Gastroesophageal sphincter (tissue), 4 donors: Measurements from ENCODE around the gene PLA2R1. TPM values are rescaled to one million over a fixed set of nuclear protein-coding genes. Genes with fewer than 3 reads are reported as not detected.

Experiments
- ATAC-seq: fragments of 150-250 bp; one replicate; pipeline ENCODE4 v1.9.1; 2016; ENCODE audit warnings: mild to moderate bottlenecking, moderate library complexity
- H3K27ac ChIP-seq, 4 donors: fragments of 200-600 bp; sonication (generic) in 3 of 4; 1 replicate in 3 of 4; 2 replicates in 1 of 4; pipeline ENCODE4 v1.5.1; 2016 to 2019
- H3K27me3 ChIP-seq: fragments of 200-600 bp; sonication (generic); one replicate; pipeline ENCODE4 v1.5.1; 2019
- H3K36me3 ChIP-seq, 2 donors: fragments of 200-600 bp; sonication (generic); one replicate each; pipeline ENCODE4 v1.5.1; 2019; ENCODE audit warnings: control low read depth in 1 of 2
- H3K4me1 ChIP-seq, 3 donors: fragments of 200-600 bp; sonication (generic); 1 replicate in 2 of 3; 2 replicates in 1 of 3; pipeline ENCODE4 v1.5.1; 2016 to 2019; ENCODE audit warnings: control low read depth in 2 of 3
- H3K4me3 ChIP-seq, 2 donors: fragments of 200-600 bp; sonication (generic); one replicate each; pipeline ENCODE4 v1.5.1; 2019; ENCODE audit warnings: mild to moderate bottlenecking in 1 of 2, moderate library complexity in 1 of 2
- H3K9me3 ChIP-seq, 3 donors: fragments of 200-600 bp; sonication (generic); one replicate each; pipeline ENCODE4 v1.5.1; 2017 to 2019; ENCODE audit warnings: control low read depth in 2 of 3
- EP300 ChIP-seq: sonication (generic); formaldehyde crosslinking; IDR thresholded peaks from one replicate; pipeline ENCODE4 v1.6.1; 2017; ENCODE audit warnings: antibody characterized with exemption, mild to moderate bottlenecking
- POLR2A ChIP-seq, 2 donors: fragments of 450-650 bp; IDR thresholded peaks; one replicate each; pipeline ENCODE4 v1.6.1; 2017; ENCODE audit warnings: antibody characterized with exemption in 2 of 2, mild to moderate bottlenecking in 2 of 2, moderate library complexity in 1 of 2
- POLR2AphosphoS5 ChIP-seq: sonication (generic); formaldehyde crosslinking; IDR thresholded peaks from one replicate; pipeline ENCODE4 v1.6.1; 2017; ENCODE audit warnings: antibody characterized with exemption
- WGBS, 2 donors: methylation state at CpG; one replicate each; pipeline ENCODE4 v1.1.5; 2018; ENCODE audit warnings: low coverage in 1 of 2; 5-methylcytosine and 5-hydroxymethylcytosine counted together
- total RNA-seq, 4 donors: library from RNA; depleted of rRNA; stranded (reverse); fragments of >200 nt; gene quantifications; one replicate each; pipeline ENCODE4 v1.1.0, GENCODE V29; 2016
- TF ChIP-seq, protein P1 (sequence below), 4 experiments: fragments of 200-600 bp in 2 of 4; fragments of 450-650 bp in 2 of 4; sonication (generic) in 1 of 4; IDR thresholded peaks; one replicate each; pipeline ENCODE4 v1.5.1; 2017 to 2019; ENCODE audit warnings: antibody characterized with exemption in 4 of 4, mild to moderate bottlenecking in 2 of 4, moderate library complexity in 2 of 4

Gene PLA2R1
- total RNA-seq, 4 donors from 2014 or later = 6.5 to 15.0 (median 8.0) TPM

DNA sequence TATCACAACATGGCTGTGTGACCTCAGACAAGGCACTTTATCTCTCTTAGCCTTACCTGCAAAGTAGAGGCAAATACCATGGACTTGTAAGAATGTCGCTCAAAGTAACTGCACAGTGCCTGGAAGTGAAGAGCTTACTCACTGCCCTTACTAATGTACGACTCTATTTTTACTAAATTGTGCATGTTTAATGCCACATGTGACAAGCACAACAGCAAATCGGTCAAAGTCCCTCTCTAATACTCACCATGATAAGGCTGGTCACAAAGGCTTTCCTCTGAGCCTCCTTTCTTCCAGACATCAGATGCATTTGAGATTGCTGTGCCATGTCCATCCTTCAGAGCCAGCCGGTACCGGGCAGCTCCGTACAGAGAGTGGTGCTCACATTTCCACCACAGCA, 164.0 kb downstream of the PLA2R1 start:
- H3K27me3 ChIP-seq = peaks cover 10% of the 10 kb centered on the region
- H3K27ac ChIP-seq = no peak overlapping the region
- no peaks in the 10 kb centered on the region for H3K4me1 ChIP-seq
- H3K9me3 ChIP-seq = no peaks in the 10 kb centered on the region
- ATAC-seq = no peak
- no peak overlapping the region for H3K4me3 ChIP-seq
- TF ChIP-seq, protein P1, sequence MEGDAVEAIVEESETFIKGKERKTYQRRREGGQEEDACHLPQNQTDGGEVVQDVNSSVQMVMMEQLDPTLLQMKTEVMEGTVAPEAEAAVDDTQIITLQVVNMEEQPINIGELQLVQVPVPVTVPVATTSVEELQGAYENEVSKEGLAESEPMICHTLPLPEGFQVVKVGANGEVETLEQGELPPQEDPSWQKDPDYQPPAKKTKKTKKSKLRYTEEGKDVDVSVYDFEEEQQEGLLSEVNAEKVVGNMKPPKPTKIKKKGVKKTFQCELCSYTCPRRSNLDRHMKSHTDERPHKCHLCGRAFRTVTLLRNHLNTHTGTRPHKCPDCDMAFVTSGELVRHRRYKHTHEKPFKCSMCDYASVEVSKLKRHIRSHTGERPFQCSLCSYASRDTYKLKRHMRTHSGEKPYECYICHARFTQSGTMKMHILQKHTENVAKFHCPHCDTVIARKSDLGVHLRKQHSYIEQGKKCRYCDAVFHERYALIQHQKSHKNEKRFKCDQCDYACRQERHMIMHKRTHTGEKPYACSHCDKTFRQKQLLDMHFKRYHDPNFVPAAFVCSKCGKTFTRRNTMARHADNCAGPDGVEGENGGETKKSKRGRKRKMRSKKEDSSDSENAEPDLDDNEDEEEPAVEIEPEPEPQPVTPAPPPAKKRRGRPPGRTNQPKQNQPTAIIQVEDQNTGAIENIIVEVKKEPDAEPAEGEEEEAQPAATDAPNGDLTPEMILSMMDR (IDR thresholded peaks at IDR 0.05) = no peak
- no peak for TF ChIP-seq POLR2AphosphoS5
- no peak for TF ChIP-seq POLR2A (IDR thresholded peaks at IDR 0.05)
- no peak for TF ChIP-seq EP300
- no peaks in the 10 kb centered on the region for H3K36me3 ChIP-seq
- 92% methylated on average over 6 of the region's 6 CpGs; no CpG with 5 or more reads in 1 of the 2 donors for WGBS, 2 donors

DNA sequence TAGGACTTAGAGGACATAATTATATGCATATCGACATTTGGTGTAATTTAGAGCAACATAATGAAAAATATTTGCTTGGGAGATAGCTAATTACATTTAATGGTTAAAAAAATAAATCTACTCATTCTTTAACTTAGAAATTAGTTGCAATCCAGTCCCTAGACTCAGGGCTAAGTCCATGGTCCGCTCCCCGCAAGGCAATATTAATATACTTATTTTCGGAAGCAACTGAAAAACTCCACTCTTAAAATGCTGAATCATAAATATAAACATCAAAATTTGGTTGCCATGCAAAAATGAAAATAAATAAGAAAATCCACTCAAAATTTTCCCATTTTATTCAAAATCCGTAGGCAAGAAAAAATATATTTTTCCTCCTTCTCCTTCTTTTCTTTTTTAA, 164.7 kb downstream of the PLA2R1 start:
- no peak overlapping the region for H3K27ac ChIP-seq
- H3K4me1 ChIP-seq = no peaks in the 10 kb centered on the region
- WGBS, 2 donors = 86 to 92% methylated on average over 5 of the region's 5 CpGs
- no peak overlapping the region for H3K4me3 ChIP-seq
- TF ChIP-seq EP300 (no peak), POLR2A (IDR thresholded peaks at IDR 0.05) (no peak), POLR2AphosphoS5 (no peak)
- TF ChIP-seq, protein P1 (IDR thresholded peaks at IDR 0.05) = no peak
- H3K27me3 ChIP-seq = peaks cover 2% of the 10 kb centered on the region
- H3K36me3 ChIP-seq = no peaks in the 10 kb centered on the region
- no peak for ATAC-seq
- H3K9me3 ChIP-seq = no peaks in the 10 kb centered on the region

DNA sequence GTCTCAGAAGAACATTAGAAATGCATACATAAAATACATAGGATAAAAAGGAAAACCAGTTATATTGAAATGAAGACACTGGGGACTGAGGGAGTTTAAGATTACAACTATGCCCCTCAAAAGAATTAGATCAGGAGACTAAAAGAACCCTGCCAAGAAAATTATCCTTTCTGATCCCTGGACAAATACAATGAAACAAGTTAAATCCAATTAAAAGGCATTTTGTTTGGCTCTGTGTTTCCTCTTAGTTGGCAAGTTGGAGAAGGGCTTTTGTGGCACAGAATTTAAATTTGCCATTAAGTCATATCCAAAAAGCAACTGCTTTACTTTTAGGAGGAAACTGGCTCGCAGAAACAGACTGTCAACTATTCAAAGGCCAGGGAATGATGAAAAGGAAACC, 165.3 kb downstream of the PLA2R1 start:
- WGBS, 2 donors = 47 to 83% methylated on average over 1 of the region's 1 CpG
- H3K27ac ChIP-seq = no peak overlapping the region
- TF ChIP-seq POLR2A (IDR thresholded peaks at IDR 0.05) (no peak), EP300 (no peak), POLR2AphosphoS5 (no peak)
- TF ChIP-seq, protein P1 (IDR thresholded peaks at IDR 0.05) = no peak
- H3K36me3 ChIP-seq = no peaks in the 10 kb centered on the region
- no peak for ATAC-seq
- H3K27me3 ChIP-seq = no peaks in the 10 kb centered on the region
- H3K9me3 ChIP-seq = no peaks in the 10 kb centered on the region
- H3K4me1 ChIP-seq = no peaks in the 10 kb centered on the region
- no peak overlapping the region for H3K4me3 ChIP-seq

DNA sequence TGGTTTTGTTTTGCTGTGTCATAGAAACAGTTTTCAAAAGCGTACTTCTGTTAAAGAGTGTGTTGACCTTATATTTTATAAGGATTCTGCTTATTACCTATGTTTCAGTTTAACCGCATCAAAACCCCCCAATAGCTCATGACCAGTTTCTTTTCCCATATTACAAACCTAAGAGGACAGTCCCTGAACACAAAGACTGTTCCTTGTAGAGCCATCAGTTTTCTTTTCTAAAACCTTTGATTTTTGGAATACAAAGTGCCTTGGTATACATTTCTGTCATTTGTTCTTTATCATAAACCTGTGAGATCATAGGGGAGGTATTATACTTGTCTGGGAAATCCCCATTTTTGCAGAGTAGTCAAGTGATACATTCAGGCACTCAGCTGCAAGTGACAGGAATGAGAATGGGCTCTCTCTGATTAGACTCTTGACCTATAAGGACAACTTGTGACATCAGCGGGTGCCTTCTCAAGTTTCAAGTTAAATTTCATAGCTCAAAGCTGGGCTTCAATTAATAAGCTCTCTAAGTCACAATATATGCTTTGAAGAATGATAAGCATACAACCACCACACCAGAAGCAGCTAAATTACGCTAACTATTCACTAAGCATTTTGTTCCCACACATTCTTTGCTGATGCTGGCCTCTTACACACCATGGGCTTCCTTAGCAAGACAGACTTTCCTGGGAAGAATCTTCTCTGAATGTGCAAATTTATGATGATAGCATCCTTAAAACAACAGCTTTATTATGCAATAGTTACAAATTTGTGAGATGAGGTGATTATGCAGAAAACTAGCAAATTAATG, 167.0 kb downstream of the PLA2R1 start:
- Histone ChIP-seq H3K4me1 (no peaks in the 10 kb centered on the region), H3K27ac (no peak overlapping the region), H3K4me3 (no peak overlapping the region), H3K27me3 (no peaks in the 10 kb centered on the region), H3K9me3 (no peaks in the 10 kb centered on the region), H3K36me3 (no peaks in the 10 kb centered on the region)
- ATAC-seq = no peak
- no peak for TF ChIP-seq POLR2A (IDR thresholded peaks at IDR 0.05)
- 65 to 66% methylated on average over 4 of the region's 4 CpGs for WGBS, 2 donors

DNA sequence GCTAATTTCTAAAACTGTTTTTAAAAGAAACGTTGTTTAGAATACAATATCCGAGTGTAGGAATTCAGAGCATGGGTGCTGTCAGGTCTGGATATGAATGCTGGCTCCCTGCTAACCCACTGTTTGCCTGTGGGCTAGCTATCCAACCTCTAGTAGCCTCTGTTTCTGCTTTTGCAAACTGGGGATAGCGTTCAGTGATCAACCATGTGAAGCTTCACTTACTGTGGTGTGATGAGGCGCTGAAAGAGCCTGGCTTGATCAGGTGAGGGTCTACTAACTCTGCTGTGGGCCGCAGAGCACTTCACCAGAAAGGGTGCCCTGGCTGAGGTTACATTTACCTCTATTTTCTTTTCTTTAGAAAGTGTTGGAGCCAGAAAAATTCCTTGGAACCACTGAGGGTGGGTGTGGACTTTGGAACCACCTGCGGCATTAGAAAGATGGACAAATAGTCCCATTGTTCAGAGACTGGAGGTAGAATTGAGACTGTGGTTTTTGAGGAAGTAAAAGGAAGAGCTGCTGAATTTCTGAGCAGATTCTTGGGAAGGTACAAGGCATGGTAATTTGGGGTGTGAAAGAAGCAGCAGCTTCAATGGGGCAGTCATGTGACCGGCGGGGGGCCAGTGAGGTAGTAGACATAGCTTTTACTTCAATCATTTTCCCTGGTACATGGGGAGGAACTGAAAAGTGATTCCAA, 168.1 kb downstream of the PLA2R1 start:
- Histone ChIP-seq H3K4me3 (no peak overlapping the region), H3K9me3 (no peaks in the 10 kb centered on the region), H3K36me3 (no peaks in the 10 kb centered on the region), H3K4me1 (no peaks in the 10 kb centered on the region), H3K27ac (no peak overlapping the region), H3K27me3 (no peaks in the 10 kb centered on the region)
- TF ChIP-seq POLR2AphosphoS5 (no peak), EP300 (no peak), POLR2A (IDR thresholded peaks at IDR 0.05) (no peak)
- TF ChIP-seq, protein P1 (IDR thresholded peaks at IDR 0.05) = no peak
- ATAC-seq = no peak
- 58 to 84% methylated on average over 3 to 5 of the region's 8 CpGs for WGBS, 2 donors
